GM21447 (cell line): Measurements from ENCODE around the gene C18orf63.

ENCODE experiments used
- ATAC-seq: cut with Tn5 transposase; IDR thresholded peaks from one replicate; pipeline ENCODE4 v1.9.1; 2021; ENCODE audit not compliant: unreplicated experiment

The C18orf63 gene

DNA sequence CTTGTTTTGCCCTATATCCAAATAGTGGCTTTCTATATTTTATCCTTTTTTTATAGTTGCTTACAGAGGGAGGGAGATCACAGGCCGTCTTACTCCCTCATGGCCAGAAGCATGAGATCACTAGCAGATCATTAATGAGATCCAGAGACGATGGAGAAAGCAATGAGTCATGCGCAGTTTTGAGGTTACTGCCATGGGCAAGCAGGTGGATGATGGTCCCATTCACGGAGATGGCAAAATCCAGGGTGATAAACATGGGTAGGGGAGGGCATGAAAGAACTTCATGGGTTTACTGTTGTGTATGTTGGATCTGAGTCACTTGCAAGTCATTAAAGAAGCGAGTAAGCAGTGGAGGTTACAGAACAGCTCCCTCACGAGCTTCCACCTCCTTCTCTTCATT, 60.4 kb downstream of the C18orf63 start:
- ATAC-seq = no peak

GRCh38 chr18:74376523-74376922, 60.9 kb downstream of the C18orf63 start:
- ATAC-seq = no peak

DNA sequence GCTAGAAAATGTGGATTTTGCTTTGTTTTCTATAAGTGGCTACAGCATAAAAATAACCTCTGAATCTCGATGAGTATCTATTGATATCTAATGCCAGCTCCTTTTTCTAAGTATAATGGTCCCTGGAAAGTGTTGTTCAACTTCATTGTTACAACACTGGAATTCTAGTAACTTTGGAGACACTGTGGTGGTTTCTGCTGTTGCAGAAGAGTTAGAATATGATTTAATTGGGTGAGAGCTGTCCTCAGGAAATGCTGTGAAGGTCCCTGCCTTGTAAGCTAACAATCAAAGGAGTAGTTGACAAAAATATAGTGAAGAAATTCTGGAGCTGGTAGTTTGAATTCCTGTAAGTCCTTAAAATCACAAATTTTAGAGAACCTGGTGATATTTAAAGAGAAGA, 62.1 kb downstream of the C18orf63 start:
- no peak for ATAC-seq

GRCh38 chr18:74378179-74378682, 62.6 kb downstream of the C18orf63 start:
- no peak for ATAC-seq

GRCh38 chr18:74380916-74381315, 65.3 kb downstream of the C18orf63 start:
- ATAC-seq = no peak

DNA sequence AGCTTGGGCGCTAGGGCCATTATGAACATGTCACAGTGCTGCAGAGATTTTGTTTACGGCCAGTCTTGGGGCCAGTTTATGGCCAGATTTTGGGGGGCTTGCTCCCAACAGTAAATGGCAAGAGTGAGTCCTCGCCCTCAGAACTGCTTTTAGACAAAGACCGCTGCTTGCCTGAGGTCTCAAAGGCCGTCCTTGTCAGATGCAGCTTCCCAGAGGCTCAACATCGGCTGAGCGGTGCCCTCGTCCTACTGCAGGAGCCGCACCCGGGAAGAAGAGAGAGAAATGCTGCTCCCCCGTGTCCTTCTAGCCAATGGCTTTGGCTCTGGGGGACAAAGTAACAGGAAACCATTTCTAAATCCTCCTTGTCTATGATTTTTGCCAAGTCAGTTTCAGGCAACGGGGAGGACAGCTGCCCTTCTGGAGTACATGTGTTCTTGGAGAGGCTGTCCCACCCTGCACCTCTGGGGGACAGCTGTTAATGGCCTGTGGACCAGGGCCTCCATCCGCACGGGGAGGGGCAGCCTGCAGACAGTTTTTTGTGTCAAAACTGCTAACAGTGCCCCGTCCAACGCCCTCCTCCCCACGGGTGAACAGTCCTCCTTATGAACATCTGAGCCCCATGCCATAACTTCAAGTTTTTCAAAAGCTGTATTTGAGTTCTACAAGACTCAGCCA, 66.1 kb downstream of the C18orf63 start:
- no peak for ATAC-seq

- ATAC-seq = no peak
These were observed 66.9 kb downstream of the C18orf63 start for GRCh38 chr18:74382481-74383017.

GRCh38 chr18:74387383-74387782, 71.7 kb downstream of the C18orf63 start:
- ATAC-seq = no peak

GRCh38 chr18:74388227-74388626, 72.6 kb downstream of the C18orf63 start:
- no peak for ATAC-seq

GRCh38 chr18:74389171-74389927, 73.7 kb downstream of the C18orf63 start:
- ATAC-seq = no peak

DNA sequence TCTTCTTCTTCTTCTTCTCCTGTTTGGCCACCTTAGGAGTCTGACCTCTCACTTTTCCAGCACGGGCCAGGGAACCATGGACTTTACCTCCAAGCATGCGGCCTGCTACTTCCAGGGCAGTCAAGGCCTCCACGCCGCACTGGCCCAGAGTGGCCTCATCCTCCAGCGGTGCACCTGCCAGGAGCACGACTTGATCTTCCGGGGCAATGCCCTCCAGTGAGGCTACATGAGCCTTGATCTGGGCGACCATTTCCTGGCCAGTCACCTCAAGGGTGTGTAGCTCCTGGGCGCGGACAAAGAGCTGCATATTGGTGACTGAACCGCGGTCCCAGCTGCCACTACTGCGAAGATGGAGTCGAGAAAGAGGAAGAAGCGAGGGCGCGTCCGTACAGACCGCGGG, 74.4 kb downstream of the C18orf63 start:
- no peak for ATAC-seq

DNA sequence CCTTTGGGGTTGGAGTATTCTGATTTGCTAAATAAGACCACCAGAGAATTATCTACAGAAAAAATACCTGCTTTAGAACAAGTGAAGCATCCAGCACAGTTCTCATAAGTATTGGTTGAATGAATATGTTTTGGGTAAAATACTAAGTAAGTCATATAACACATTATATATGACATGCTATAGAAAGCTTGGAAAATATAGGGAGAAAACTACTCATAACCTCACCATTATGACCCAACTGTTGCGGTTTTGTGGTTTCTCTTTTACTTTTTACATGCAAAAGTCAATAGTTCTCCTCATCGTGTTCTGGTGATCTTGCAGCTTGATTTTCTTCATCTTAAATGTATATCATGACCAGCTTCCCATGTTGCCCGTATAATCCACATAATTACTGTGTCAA, 75.3 kb downstream of the C18orf63 start:
- no peak for ATAC-seq

DNA sequence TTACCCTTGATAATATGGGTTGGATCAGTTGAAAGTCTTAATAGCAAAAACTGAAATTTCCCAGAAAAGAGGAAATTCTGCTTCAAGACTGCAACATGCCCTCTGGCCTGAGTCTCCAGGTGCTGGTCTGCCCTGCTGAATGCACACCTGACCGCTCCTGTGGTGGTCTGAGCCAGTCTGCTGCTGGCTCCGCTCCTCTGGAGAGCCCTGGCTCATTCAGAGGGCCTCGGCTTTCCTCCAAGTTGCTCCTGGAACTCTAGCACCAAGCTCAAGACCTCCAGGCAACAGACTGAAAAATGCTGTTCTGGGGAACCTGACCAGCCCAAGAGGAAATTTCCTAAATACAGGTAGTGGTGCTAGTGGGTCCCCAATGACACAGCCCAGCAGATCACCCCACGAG, 76.7 kb downstream of the C18orf63 start:
- ATAC-seq = no peak

- ATAC-seq = no peak
These were observed 79.4 kb downstream of the C18orf63 start for GRCh38 chr18:74395006-74395405.

- ATAC-seq = no peak
These were observed 80.1 kb downstream of the C18orf63 start for GRCh38 chr18:74395648-74396154.

DNA sequence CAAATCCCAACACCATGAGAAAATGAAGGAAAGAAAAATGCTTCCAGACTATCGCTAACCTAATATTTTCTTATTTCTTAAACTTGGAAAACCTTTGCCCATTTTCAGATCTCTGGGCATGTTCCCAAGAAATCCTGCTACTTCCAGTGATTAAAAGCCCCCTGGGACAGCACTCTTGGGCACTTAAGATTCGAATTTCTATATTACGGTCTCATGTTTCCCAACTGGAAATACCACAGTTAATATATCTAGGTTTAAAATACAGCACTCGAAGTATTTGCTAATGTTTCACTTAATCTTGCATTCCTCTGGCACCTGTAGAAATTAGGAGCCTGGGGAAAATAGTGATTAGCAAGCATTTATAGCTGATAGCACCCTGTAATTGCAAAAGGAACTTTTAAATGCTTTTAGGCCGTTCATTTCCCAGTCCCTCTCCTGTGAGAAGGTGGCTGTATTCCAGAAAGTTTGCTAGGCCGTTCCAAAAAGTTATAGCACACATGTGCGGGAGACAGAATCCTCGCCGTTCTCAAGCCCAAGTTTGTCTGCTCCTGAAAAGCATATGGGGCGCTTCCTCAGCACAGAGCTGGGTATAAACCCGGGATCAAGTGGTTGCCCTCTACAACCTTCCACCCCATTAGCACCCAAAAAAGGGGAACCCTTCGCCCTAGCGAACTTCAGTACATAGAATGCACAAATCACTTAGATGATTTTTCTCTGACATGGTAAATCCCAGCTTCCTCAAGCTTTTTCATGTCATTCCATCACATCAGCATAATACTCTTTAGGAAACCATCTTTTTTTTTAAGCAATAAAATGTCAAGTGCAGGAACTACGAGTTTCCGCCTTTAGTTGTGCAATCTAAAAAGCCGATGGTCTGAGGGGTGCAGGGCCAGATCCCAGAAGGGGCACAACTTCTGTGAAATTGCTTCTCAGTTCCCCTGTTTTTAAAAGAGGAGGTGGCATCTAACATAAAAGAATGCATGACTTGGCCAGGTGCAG, 80.8 kb downstream of the C18orf63 start:
- ATAC-seq = no peak

DNA sequence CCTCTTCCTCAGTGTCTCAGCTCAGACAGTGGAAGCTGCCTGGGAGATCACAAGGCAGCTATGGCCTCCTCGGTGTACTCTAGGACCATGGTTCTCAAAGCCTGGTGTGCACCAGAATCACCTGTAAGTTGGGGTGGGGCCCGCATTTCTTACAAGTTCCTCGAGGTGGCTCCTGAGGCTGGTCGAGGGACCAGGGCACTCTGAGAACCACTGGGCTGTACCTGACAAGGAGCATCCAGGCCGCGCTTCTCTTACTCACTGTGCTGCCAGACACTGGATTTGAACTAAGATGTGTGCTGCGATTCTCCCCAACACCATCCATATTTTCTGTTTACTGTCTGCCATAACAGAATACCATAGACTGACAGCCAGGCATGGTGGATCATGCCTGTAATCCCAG, 81.9 kb downstream of the C18orf63 start:
- no peak for ATAC-seq

- ATAC-seq = no peak
These were observed 83.7 kb downstream of the C18orf63 start for GRCh38 chr18:74399091-74399887.

DNA sequence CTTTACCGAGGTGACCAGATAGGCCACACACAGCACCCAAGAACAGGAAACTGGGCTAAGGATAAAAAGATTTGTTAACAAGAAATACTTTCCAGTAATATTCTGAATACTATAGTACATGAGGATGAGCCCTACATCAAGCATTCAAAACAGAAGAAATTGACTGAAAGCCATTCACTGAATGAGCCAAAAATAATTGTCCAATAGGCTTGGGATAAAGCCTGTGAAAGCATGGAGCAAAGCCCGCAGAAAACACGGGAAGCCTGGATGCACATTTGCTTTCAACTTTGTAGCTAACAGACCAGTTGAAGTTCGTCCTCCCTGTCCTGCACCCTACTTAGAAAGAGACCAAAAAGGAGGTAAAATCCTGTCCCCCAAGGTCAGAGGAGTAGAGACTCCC, 85.2 kb downstream of the C18orf63 start:
- no peak for ATAC-seq
